Inflammatory macrophage (primary cell): ENCODE results near the gene MDFIC.
"Not testable (repeated sequence)": the region's sequence is repeated elsewhere in the genome, so short reads cannot be mapped to it uniquely, and the experiment has no call there.

ENCODE experiments used
- DNase-seq, 2 donors: peaks; one replicate each; pipeline ENCODE4 v3.0.0-alpha.2; 2020 to 2022
- total RNA-seq, 18 experiments: gene quantifications; one replicate each; lab custom pipeline; 2026; ENCODE audit warnings: mixed read lengths in 6 of 18, inconsistent platforms in 2 of 18; lab: John Stamatoyannopoulos, UW

MDFIC gene, protein sequence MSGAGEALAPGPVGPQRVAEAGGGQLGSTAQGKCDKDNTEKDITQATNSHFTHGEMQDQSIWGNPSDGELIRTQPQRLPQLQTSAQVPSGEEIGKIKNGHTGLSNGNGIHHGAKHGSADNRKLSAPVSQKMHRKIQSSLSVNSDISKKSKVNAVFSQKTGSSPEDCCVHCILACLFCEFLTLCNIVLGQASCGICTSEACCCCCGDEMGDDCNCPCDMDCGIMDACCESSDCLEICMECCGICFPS
- total RNA-seq: 92.3 to 232 (median 154) reads per million in 18 experiments

DNA sequence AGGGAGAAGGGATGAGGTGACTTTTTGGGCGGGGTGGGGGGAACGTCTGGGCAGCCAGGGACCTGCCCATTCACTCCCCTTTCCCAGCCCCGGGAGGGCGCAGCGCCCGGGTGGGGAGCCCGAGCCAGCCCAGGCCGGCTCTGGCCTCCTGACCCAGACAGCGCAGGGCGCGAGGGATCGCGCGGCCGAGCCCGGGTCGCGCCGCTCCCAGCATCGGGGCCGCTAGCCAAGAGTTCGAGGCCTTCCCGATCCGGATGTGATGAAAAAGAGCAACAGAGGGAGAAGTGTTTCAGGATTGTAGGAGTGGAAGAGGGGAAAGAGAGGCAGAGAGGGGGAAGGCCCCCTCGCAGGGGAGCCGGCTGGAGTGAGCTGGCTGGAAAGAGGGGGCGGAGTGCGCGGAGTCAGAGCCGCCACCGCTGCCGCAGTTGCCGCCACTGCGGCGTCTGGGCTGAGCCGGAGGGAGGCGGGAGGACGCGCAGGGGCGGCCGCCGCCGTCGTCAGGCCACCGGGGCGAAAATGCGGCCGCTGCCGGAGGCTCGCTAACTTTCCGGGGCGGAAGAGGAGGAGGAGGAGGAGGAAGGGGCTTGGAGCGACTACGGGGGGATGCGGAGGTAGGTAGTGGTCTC is at the start of gene MDFIC:
TSS of gene MDFIC (plus strand) at position 69 of the 626 bp plus-strand sequence. CDS start 940 bp downstream, outside the sequence.
- peak; percentile 33 to 62 for DNase-seq

DNA sequence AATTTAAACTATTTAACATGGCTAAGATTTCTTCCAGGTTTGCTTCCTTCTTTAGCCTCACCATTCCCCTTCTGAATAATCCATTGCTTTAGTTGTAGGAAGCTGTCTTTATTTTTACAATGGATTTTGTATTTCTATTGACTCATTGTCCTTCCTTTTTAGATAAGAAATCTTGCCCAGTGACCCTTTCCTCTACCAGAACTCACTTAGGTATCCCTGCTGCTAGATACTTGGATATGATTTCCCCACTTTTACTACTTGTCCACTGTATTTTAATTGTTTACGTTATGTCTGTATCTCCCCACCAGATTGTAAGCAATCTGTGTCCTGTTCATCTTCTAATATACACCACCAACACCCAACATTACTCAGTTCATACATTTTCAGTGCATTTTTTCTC is 47.7 kb upstream of the MDFIC start:
- no peak for DNase-seq

DNA sequence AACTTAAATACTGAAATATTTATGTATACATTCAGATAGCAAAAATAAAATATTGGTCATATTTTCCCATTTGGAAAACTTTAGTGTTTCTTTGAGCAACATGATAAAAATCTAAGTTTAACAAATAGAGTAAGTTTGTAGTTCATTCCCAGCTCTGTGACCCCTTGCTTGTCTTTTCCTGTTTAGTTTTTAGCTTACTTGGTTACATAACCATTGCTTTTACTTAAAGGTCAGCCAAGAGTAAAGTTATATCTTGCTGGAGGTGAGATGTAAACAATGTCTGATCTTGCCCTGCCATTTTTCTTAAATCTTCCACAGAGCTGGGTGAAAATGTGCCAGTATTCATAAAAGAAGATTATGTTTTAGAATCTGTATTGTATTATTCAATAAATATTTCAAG is 46.7 kb upstream of the MDFIC start:
- DNase-seq: no peak

DNA sequence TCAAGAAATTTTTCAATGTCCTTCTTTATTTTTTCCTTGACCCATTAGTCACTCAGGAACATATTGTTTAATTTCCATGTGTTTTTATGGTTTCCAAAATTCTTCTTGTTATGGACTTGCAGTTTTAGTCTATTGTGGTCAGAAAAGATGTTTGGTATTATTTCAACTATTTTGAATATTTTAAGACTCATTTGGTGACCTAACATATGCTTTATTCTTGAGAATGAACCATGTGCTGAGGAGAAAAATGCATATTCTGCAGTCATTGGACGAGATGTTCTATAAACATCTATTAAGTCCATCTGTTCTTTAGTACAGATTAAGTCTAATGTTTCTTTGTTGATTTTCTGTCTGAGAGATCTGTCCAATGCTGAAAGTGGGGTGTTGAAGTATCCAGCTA is 42.3 kb upstream of the MDFIC start:
- DNase-seq: no peak

DNA sequence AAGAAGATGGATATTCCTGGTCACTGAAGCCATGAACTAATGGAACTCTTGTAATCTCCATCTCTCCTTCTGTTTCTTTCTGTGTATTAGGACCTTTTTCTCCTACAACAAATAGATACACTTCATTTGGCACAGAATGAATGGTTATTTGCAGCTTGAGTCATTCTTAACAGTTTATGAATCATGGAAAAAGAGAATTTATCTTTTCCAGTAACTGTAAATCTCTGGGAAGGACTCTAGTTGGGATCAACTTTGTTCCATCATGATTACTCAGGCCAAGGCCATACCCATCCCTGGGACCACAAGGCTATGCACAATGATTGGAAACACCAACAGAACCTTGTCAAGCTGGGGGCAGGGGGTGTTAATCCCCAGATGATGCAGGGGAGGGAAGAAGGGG is 36.1 kb upstream of the MDFIC start:
- no peak for DNase-seq

DNA sequence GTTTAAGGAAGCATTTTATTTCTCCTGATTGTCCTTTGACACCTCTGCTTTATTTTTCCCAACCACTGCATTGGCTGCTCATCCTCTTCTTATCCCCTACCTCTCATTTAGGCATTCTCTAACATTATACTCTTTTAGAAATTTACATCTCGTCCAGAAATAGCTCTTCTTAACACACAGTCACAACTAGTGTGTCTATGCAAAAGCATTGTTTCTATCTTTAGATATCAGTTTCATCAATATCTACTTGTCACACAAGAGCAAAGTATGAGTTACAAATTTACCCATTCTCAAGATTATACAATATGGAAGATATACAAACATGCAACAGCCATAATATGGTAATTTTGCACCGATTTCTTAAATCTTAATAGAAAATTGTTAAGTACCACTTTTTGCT is 35.7 kb upstream of the MDFIC start:
- DNase-seq: no peak

DNA sequence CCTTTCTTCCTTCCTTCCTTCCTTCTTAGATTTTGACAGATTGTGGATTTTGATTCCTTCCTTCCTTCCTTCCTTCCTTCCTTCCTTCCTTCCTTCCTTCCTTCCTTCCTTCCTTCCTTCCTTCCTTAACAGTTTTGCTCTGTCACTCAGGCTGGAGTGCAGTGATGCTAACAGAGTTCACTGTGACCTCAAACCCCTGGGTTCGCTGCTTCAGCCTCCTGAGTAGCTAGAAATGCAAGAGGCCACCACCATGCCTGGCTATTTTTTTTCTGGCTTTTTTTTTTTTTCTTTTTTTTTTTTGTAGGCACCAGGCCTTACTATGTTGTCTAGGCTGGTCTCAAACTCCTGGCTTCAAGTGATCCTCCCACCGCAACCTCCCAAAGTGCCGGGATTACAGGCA is 32.8 kb upstream of the MDFIC start:
- DNase-seq: not testable (repeated sequence)

DNA sequence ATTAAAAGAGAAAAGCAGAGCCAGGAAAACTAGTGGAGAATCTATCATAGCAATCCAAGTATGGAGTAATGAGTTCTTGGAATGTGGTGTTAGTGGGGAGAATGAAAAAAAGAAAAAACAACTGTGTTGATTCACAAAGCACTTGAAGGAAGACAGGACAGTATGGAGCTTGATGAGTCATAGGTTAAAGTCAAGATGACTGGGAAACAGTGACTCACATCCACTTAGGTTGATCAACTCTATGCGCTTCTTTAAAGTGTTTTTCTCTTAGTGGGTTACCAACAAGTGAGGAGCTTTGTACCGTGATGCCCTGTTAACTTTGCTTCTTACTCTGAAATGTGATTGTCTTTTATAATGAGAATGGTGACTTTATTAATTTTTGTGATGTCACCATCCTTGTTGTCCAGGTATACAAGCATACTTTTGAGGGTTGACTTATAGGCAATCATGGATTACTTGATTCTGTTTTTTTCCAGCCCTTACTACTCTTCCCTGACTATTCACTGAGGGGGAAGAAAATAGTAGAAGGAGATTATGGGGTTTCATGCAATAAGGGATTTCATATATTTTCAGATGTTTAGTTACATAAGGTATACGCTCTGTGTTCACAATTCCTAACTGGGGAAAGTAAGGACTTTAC is 32.1 kb upstream of the MDFIC start:
- DNase-seq: peak; percentile 61 to 65

DNA sequence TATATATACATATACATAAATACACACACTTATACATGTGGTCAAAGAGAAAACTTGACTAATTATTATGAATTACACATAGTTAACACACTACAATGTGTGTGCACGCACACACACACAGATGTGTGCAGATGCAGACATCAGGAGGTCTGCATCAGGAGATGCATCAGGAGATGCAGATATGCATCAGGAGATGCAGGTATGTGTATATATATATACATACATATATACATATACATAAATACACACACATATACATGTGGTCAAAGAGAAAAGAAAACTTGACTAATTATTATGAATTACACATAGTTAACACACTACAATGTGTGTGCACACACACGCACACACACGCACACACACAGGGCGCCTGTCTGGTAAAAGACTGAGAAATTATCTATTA is 31.3 kb upstream of the MDFIC start:
- no peak for DNase-seq

DNA sequence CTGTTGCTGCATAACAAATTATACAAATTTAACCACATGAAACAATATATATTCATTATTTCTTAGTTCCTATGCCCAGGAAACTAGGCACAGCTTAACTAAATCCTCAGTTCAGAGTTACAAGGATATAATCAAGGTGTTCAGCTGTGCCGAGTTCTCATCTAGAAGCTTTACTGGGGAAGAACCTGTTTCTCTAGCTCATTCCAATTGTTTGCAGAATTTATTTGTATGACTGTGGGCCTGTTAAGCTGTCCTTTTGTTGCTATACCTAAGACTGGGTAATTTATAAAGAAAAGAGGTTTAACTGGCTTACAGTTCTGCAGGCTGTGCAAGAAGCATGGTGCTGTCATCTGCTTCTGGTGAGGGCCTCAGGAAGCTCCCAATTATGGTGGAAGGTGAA is 21.8 kb upstream of the MDFIC start:
- DNase-seq: no peak

DNA sequence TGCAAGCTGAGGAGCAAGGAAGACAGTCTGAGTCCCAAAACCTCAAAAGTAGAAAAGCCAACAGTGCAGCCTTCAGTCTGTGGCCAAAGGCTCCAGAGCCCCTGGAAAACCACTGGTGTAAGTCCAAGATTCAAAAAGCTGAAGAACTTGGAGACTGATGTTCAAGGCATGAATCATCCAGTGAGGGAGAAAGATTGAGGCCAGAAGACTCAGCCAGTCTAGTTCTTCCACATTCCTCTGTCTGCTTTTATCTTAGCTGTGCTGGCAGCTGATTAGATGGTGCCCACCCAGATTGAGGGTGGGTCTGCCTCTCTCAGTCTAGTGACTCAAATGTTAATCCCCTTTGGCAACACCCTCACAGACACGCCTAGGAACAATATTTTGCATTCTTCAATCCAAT is 20.1 kb upstream of the MDFIC start:
- no peak for DNase-seq

DNA sequence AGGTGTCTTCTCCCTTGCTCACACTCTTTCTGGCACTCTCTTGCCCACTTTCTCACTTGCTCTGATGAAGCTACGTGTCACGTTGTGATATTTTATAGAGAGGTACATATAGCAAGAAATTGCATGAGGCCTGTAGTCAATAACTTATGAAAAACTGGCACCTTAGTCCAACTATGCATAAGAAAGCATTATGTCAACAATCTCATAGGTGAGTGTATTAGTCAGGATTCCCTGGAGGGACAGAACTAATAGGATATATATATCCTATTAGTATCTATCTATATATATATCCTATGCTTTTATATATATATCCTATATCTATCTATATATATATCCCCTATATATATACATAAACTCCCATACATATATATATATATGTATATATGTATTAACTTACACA is 18.8 kb upstream of the MDFIC start:
- DNase-seq: no peak

DNA sequence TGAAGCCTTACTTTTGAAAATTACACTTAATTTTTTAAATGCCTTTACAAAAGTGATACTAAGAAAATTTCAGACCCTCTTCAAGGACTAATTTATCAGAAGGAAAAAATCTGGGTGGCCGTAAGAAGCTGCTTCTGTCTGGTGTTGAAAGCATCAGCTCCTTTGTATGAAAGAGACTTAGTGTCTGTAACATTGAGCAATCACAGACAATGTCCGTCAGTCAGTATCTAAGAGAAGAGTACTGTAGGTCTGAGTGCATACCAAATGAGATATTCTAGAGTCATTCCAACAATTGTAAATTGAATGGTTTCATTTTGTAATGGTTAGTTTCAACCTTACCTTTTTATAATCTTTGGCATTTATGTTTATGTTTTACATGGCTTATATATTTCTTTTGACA is 11.1 kb upstream of the MDFIC start:
- no peak for DNase-seq

DNA sequence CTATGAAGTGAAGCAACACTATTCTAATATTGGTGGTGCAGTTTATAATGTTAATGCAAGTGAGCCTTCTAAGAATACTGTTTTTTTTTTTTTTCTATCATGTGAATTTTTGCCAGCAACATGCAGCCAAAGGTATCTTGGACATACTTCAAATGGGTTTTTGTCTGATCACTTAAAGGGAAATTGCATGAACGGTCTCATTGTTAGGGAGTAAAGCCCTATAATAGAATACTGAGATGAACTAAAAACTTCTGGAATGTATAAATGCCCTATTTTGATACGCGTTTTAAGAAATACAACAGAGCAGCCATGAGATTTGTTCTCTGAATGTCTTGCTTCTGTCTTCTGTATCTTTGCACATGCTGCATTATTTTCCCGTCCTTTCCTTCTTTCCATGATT is 10.5 kb upstream of the MDFIC start:
- no peak for DNase-seq

DNA sequence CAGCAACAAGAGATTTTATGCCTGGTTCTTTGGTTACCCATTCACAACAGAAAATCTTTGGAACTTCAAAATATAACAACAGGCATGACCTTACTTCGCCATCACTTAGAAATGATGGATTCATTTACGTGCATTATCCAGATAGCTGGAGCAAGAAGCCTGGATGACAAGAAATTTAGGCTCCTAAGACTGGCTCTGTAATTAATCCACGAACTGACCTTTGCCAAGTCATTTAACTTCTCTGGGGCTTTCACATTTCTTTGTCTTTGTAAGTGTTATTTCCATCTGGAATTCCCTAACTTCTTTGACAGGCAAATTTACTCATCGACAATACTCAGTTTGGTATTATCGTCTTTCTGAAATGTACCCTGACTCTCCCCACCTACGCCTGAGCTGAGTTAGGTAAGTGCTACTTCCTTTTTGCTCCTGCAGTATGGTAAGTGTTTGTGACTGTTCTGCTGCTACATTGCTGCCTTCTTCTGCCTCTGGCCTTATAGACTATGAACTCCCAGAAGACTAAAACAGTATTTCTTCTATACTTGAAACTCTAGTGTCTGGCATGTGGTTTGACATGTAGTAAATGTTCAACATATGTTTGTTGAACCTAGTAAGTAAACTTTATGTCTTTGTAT is 5.5 kb upstream of the MDFIC start:
- DNase-seq: peak in 1 of 2 donors; percentile 48

DNA sequence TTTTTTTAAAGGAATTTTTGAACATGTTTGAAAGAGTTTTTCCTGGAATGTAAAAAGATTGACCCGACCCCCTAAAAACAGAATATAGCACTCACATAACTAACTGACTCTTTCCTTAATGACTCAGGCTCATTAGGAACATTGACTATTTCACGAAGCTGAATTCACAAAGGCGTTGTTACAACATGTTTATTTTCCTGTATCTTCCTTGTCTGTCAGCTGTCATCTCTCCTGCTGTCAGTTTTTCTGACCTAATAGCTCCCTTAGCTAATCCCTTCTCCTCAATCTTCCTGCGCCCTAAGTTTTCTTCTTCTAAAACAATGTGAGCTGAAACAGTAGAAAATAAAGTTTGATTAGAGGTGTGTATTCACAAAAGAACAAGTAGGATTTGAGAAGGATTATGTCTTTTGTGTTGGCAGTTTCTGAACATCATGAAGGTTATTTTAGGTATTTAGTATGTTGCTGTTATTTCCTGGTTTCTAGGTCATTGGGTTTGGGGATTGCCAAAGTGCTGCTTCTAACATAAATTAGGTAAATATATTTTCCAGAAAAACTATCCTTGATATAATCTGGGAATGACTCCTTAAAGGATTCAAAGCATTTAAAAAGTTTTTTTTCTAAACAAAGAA is 4.6 kb upstream of the MDFIC start:
- DNase-seq: peak in 1 of 2 donors; percentile 21

DNA sequence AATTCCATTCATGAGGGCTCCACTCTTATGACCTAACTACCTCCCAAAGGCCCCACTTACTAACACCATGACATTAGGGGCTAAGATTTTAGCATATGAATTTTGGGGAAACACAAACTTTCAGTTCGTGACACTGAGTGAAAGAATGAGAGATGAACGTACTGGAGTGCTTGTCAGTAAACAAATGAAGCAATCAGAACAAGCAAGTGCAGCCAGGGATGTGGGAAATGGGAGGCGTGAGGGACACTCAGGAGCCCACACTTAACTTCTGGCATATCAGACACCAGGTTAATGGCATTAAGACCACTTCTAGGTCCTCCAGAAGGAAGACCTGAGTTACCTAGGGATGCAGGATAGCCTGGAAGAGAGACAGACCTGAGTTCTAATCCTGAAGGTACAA is 2.3 kb upstream of the MDFIC start:
- no peak for DNase-seq

DNA sequence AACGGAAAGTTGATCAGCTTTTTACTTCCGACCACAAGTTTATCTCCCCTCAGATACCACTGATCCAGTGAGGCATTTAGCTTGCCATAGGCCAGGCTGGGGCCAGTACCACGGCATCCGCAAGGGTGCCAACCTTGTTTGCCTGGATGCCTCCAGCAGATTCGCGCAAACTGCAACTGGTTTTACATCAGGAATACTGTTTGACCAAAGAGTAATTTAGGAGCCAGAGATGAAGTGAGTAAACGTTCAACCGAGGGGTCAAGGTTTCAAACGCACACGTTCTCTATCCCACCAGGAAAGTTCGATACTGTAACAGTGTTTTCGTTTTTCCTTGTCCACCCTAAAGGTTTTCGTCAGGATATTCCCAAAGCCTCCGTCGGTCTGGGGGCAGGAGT is 266 bp upstream of the MDFIC start:
- DNase-seq: no peak

DNA sequence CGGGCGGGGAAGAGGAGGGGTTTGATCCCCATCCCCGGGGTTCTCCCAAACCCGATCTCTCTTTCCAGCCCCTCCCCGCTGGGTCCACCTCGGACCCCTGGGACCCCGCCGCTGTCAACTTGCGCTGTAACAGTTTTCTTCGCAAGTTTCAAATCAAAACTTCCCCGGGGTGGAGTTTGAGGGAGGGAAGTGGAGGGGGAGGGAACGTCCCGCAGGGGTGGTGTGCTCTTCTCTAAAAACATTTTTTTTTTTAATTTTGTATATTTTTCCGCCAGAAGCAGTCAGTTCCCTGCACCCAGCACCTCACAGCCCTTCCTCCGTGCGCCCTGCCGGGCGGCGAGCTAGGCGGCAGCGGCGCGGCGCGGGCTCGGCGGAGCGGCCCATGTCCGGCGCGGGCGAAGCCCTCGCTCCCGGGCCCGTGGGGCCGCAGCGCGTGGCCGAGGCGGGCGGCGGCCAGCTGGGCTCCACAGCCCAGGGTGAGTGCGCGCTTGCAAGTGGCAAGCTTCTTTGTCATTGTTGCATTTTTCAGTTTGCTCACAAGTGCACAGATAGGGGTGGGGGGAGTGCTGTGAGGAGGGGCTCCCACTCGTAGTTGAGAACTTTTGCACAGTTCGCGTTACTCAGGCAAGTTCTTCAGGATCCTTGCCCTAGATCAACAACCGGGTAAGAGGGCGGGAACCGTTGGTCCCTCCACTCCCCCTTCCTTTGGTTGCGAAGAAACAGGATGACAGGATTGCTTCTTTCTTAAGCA is 933 bp downstream of the MDFIC start:
- peak; percentile 84 to 86 for DNase-seq

DNA sequence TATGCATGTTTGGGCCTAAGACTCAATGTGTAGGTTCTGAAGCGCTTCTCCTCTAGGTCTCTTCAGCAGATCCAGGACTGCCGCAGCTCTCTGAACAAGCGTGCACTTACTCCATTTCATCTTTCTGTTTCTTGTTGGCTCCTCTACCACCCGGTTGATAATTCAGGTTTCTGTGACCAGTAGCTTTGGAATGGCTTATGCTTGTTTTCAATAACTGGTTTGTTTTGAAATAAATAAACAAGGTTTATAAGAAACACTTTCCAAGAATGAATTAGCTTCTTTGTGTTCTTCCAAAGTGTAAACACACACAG is 1.5 kb downstream of the MDFIC start:
- no peak for DNase-seq

DNA sequence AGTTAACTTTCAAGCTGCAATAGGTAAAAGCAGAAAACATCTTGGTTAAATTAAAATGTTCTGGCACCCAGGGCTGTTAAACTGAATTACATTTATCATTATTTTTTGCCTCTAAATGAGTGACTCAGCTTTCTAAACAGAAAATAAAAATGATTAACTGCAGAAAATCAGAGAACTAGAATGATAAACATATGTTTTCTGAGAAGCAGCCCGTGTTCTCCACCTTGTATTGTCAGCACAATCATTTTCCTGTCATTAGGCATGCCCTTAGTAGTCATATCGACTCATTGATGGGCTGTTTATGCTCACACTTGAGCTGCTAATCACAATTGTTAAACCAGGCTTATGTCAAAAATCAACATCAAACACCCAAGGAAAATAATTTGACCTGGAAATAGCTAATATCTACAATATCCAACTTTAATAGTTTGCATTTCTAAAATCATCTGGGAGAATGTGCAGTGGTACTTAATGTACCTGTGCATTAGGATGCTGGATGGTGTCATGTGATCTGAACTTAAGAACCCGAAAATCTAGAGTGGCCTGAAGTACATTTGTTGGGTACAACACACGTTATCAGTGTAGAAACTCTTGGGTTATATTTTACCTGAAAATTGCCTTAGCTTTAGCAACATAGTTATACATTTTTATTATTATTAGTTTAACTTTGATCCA is 2.3 kb downstream of the MDFIC start:
- DNase-seq: no peak

DNA sequence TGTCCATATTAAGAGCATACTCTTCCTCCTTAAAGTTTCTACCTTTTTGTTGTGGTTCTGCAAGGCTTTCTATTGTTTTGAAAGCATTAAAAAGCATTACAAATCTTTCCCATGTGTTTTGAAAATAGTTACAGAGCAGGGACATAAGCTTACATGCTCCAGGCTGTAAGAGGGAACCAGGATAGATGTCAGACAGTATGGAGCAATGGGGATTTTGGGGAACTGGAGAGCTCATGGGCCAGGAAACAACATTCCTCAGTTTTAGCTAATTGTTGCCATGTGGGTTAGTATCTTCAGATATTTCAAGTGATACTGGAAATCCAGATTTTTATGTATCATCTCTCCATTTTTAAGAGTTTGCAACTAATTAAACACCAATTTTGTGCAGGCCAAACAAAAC is 3.5 kb downstream of the MDFIC start:
- DNase-seq: peak; percentile 61 to 63
